Lung microvascular endothelial cell (primary cell): Measurements from ENCODE around the gene PAX6. TPM values are rescaled to one million over a fixed set of nuclear protein-coding genes. Genes with fewer than 3 reads are reported as not detected.

Source experiments
- DNase-seq, 2 donors: peaks; one replicate each; pipeline versions ENCODE4 v3.0.0 to v3.0.0-alpha.2; 2010; ENCODE audit warnings: low read depth in 2 of 2
- total RNA-seq: library from RNA; depleted of rRNA; stranded (reverse); fragments of >200 nt; gene quantifications from 2 replicates; pipeline ENCODE4 v1.2.1, GENCODE V29; 2014

PAX6 gene
- total RNA-seq, 1 donor from 2014 or later = not detected

DNA sequence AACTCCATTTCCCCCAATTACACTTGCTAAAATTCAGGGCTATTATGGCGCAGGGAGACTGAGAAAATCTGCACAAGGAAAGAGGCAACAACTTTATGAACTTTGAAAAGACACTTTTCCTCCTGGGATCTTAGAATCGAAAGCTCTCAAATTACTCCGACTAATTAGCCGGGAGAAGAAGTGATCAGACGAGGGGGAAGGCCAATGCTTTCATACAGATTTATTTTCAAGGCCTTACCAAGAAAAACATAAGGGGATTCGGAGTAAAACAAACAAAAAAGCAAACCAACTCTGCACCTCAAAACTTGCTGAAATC lies 1.6 kb downstream of the PAX6 start:
- DNase-seq = no peak

DNA sequence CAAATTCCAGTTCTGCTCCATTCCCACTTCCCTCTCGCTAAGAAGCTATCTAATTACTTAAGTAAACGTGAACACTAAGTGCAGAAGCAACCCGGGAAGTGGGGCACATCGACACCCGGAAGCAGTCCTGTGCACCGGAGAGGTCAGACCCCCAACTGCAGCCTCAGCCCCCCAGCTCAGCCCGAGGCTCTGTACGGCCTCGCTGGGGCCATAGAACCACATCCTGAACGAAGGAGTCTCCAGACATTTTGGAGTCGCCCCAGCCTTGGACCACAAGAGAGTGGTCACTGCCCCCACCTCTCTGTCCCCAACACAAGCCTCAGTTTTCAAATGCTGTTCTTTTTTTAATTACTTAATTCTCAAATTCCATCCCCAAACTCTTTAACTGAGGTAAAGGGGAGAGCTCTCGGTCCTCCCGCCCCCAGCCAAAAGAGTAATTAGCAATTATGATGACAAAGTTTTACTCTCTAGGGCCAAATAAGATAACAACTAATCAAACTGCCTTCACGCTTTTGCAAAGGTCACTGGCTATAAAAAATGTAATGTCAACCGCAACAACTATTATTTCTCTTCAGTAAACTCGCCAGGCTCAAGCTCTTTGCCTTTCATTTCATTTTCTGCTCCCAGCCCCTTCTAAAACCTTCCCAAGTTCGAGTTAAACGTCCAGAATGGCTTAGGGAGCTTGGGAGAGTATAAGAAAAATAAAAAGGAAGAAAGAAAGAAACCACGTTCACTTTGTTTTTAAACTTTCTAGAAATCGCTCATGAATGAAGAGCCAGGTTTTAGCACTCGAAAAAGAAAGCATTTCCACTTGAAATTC lies 2.2 kb downstream of the PAX6 start:
- no peak for DNase-seq

DNA sequence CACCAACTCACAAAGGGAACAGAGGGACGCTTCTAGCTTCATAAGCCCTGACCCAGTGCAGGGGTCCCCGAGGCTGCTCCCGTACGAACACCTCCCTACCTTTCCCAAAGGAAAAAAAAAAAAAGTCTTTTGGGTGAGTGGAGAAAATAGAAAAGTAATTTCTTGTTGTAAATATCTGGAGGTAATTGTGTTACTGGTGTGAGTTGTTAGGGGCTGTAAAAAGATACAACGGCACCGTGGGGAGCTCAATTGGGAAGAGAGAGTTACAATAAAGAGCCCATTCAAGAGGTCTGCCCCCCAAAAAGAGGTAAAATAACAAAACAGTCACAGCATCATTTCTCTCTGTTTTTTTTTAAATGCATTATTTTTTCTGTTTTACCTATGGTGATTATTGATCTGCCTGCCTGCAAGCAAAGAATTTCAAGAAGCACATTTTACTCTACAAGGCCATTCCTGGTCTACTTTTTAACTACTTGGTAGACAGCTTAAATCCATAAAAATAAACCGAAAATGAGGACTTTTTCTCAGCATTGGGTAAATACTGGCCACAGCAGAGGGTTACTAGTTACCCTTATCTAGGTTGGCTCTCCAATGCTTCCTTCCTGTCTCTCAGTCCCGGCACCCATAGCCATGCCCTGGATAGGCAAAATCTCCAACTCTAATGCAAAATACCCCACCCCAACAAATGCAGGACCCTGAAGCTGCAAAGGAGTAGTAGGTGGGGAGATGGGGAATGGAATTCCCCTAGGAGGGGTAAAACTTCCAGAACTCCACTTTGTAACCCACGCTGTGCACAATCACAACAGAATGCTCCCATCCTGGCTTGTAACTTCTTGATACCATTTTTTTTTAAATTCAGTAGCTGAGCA lies 3.1 kb downstream of the PAX6 start:
- DNase-seq = no peak

DNA sequence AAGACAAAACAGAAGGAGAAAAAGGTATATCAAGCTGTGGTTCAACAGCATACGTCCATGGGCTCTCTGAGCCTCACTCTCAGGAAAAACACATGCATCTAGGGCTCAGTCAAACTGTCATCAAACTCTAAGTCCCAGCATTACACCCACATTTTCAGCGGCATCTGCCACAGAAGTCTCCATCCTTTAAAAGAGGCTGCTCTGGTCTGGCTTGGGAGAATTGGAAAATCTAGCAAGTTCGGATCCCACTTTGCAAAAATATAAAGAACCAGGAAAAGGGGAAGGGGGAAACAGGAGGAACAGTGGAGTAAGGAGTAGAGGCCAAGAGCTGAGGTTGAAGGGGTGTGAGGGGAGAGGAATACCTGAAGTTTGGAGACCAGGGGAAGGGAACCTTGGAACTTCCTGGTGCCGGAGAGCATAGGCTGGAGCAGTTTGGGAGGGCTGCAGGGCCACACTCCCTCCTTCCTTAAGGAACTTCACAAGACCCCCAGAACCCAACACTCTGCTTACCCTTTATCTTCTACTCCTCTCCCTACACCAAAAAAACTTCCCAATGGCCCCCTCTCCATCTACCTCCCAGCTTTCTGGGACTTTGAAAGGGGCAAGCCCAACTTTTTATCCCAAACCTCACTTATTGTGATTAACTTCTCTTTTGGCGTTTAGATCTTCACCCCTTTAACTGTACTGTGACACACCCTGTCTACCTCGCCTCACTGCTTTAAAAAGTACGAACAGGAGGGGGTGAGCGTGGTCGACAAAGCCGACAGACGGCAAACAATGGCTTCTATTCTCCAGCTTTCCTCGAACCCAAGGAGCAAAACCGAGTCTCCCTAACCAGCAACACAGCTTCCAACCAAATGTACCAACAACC lies 4.0 kb downstream of the PAX6 start:
- no peak for DNase-seq

DNA sequence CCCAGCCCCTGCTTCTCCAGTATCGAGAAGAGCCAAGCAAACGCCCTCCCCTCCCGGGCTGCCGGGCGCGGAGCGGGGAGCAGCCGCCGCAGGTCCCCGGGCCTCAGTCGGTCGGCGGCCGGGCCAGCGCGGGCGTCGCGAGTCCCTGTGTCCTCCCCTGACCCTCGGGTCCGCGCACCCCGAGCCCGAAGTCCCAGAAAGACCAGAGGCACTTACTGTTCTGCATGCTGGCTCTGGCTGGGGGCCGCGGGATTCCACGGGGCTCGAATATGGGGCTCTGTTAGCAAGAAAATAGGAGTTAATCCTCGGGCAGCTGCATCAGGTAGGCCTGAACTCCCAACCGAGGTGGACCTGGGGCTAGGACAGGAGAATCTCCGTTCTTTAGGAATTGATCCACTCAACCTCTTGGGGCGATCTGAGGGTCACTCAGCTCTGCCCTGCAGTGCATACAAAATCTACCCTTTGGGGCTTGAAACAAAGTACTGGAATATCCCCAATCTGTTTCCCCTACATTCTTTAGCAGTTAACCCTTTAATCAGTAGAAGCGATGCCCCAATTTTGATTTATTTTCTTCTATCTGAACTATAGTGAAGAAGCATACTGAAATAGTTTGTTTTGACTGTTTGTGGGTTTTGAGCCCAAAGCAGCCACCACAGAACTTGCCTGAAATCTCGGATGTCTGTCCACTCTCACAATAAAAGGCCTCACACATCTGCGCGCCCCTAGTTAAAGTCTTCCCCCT lies 4.8 kb downstream of the PAX6 start:
- no peak for DNase-seq

DNA sequence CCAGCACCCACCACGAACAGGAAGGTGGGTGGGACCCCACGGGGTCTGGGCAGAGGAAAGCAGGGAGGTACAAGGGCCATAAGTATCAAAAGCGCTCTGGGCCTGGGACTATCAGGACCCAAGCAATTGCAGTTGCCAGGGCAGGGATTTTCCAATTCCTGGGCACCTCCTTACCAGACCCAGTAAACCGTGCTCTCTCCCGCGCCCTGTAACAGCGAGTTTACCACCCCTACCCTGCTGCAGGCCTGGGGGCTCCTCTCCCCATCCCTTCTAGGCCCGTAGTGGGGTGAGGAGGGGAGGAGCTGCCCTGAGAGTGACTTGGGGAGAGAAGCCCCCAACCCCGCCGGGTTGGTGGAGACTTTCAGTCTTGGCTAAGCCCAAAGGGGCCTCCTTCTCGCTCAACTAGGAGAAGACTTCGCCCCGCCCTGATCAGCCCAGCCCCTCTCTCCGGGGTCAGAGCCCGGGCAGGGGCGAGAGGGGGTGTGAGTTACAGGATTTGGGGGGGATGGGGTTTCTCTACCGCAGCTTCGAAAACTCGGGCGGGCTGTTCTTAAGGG lies 5.4 kb downstream of the PAX6 start:
- no peak for DNase-seq

DNA sequence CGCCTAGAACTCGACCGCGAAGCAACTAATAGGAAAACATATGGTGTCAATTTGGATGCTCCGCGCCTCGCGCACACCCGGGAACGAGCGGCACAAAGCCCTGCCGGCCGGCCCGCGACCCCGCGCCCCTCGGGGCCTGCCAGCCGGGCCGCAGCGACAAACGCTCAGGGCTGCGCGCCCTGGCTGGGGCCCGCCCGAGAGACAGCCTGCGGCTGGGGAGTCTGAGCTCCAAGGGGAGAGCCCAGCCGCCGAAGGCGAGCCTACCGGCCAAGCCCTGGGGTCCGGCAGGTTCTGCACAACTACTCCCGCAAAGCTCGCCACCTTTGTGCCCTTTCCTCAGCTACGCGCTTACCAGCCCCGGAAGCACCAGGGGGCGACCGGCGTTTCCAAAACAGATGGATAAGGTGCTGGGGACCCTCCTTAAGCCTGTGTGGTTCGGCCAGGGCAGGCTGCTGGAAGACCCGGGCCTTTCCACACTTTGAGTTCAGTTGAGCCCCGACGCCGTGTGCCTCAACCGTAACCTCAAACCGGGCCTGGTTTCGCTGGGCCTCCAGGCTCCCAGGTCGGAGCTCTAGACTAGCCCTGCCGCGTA lies 6.0 kb downstream of the PAX6 start:
- no peak for DNase-seq

DNA sequence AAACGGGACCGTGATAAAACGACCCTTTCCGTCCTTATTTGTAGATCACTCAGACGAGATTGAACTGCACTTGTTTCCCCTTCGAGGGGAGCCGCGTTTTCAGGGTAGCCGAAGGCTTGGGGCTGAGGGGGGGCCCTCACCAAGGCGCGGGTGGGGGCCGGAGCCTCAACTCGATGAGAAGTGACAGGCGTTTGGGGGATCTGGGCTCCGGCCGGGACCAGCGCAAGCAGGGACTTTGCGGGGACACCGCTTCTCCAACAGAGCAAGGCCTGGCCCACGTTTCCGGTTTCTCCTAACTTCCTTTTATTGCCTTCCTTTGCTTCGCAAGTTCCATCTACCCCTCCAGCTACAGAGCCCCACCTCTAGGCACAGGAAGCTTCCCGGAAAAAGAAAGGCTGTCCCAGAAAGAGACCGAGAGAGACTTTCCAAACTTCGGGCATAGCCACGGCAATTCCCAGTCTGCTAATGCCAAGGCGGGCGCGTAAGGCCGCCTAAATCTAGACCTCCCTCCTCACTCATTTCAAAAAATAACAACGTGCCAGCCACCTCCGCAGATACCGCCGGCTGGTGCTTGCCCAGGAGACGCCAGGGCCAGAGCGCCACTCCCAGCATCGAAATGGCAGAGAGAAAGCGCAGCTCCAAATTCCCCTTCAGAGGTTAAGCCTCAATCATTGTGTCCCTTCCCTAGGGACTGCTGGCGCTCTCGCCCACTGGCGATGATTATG lies 6.6 kb downstream of the PAX6 start:
- DNase-seq = no peak

DNA sequence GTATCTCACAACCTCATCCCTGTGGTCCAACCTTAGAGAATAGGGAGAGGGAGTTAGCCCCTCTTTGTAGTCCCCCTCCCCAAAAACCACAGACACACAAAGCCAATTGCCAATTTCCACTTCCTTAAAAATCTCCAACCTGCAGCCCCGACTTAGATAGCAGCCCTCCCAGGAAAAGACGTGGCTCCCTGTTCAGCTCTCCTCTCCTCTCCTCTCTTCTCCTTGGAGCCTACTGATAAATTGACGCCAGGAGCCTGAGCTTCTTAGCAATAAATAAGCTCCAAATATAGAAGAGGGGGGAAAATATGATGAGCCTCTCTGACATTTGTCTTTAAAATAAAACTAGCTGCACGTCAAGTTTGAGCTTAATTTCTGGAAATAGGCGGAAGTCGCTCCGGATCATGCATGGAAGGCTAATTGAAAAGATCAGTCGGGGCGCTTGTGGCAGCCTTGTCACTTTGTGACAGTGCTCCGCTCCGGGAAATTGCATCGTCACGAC lies 7.3 kb downstream of the PAX6 start:
- no peak for DNase-seq

DNA sequence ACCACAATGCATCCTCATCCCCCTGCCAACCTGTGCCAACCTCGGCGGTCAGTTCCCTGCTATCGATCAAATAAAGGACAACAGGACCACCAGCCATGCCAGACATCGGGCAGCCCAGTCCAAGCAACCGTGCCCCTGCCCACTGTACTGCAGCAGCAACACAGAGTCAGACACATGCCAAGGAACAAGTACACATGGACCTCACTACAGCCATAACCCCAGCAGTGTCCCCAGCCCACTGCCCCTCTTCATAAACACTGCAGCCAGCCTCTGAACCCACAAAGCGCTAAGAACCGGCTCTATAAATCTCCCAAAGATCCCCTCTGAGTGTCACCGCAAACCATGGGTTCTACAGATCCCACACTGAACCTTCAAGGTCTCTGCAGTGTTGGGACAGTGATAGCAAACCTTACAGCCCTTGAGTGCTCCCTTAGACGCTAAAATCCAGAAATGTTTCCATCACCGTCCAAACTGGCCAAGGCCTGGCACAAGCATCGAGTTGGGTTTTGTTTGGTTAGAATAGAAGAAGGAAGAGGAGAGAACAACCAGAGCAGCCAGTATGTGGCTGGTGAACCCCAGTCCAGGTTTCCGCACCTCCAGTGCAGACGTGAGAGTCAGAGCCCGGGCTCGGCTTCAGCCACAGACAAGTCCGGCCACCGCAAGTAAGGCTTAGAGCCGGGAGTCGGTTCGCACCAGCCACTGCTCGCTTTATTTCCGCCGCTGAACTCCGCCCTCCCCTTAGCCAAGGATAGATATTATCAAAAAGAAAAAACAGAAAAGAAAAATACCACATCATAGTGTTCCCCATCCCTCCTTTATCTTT lies 7.9 kb downstream of the PAX6 start:
- no peak for DNase-seq

DNA sequence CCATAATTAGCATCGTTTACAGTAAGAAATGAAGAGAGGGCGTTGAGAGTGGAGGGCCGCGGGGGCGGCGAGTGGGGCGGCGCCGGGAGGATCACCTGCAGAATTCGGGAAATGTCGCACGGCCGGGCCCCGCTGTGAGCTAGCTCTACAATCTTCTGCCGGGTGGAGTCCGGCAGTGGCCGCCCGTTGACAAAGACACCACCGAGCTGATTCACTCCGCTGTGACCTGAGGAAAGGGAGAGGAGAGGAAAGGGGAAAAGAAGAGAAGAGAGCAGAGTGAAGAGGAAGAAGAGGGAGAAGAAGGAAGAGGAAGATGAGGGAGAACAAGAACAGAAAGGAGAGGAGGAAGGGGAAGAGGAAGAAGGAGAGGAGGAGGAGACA lies 8.5 kb downstream of the PAX6 start:
- DNase-seq = no peak

DNA sequence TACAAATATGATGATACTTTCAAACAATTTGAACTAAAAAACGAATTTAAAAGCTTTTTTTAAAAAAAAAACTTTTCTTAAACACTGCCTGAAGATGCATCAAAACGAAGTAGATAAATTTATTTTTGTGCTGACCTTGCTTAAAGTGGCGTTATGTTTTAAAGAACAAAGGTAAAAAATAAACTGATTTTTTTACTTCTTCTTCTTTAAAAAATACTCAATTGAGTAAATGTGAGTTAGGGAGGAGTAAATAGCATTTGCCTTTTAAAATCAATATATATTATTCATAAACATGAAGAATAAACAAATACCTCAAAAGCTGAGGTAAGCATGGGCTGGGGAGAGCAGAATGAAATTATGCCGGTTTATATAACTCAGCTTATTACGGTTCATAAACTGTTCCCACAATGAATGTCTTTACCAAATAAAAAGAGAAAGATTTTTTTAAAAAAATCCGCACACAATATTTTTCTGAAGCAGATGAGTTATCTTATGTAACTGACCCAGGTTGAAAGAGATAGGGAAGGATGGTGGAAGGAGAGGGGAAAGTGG lies 9.0 kb downstream of the PAX6 start:
- DNase-seq = no peak

DNA sequence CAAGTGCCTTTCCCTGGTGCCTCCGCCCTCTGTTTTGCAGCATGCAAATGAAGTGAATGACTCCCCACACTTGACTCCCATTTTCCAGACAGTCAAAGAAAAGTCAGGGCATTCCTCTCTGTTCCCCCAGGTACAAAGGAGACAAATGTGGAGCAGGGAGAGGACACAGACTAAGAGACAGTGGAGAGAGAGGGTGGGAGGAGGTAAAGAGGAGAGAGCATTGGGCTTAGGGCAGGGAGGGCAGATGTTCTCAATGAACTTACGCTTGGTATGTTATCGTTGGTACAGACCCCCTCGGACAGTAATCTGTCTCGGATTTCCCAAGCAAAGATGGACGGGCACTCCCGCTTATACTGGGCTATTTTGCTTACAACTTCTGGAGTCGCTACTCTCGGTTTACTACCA lies 9.8 kb downstream of the PAX6 start:
- no peak for DNase-seq

DNA sequence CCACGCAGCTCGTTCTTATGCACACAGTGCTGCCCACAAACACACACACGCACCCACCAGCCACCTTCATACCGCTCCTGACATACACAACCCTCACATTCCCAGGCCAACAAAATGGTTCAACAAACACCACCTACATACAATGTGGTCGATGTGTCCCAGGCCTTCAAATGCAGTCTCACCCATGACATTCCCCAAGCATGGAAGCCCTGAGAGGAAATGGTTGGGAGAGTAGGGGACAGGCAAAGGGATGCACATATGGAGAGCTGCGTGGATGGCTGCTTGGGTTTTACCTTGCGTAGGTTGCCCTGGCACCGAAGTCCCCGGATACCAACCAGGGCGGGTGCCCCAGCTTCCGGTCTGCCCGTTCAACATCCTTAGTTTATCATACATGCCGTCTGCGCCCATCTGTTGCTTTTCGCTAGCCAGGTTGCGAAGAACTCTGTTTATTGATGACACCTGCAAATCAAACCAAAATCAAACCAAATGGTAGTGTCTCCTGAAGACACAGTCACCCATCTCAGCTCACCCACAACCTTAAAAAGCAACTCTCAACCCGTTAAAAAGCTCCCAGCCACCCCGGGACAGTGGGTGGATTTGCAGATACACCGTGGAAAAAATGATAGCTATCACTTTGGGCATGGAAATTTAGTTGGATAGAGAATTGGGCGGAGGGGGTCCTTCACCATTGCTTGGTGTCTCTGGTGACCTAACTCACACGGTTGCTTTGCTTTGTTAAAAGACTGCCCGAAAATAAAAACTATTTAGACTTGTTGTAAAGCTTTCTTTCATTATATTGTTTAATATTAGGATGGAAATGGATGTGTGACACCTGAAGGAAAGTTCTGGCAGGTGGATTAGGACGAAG lies 10.5 kb downstream of the PAX6 start:
- no peak for DNase-seq

DNA sequence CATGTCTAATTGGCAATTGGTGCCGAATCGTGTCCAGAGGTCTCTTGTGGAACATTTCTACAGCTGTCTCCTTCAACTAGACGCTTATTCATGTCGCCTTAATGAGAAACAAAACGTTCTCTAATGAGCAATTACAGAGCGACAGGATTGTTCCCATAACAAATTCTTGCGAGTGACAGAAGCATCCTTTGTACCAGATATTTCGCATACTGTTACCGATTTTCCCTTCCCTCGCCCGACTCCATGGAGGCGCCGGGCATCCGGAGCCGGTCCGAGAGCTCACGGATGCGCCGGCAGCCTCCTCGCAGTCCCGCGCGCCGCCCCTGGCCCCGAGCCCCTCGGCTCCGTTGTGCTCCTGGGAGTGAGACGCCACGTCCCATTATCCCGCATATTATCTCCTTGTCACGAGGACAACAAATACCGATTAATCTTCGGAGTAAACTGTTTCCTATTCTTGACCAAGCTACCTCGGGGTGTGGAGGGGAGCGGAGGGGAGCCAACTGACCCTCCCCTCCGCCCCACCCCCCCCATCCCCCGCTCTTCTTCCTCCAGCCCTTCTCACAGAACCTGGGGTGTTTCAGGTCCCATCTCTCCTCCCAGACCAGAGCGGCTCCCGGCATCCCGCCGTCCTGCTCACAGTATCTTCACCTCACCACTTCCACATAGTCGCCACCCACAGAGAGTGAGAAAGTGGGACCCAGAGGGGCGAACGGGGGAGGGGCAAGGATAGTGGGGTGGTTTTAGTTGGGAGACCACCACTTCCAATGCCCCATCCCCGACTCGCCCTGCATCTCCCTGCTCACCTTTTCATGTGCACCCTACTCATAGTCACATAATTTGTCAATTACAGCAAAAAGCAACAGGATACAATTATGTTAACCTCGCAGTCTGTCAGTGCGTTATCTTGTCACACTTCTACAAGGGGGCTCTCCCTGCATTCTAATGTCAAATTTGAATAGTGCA lies 11.4 kb downstream of the PAX6 start:
- DNase-seq = no peak
